Measurements from ENCODE around the gene GLIS1.

Gene GLIS1

DNA sequence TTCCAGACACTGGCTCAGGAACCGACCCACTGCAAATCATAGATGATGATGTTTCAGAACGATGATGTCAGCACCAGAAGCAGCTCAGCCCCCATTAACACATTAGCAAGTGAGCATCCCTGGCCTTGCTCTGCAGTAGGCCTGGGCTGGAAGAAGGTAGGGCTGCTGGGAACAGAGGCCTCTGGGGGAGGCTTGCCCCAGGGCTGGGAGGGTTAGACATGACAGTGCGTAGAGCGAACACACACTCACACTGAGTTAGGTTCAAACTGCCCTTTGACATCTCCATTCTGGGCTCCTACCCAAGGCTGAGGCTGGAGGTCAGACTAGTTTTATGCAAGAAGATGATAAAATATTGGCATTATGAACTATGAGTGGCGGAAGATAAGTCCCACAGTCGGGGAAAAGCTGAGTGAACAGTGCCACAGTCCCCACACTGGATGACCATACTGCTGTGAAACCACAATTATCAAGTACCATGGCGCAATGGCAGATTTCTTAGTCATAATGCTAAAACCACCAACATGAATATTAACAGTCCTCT is 188.7 kb downstream of the GLIS1 start:
- DNase-seq (ENCODE audit: low read depth in 1 of 2, low spot score in 1 of 2), result no peak

DNA sequence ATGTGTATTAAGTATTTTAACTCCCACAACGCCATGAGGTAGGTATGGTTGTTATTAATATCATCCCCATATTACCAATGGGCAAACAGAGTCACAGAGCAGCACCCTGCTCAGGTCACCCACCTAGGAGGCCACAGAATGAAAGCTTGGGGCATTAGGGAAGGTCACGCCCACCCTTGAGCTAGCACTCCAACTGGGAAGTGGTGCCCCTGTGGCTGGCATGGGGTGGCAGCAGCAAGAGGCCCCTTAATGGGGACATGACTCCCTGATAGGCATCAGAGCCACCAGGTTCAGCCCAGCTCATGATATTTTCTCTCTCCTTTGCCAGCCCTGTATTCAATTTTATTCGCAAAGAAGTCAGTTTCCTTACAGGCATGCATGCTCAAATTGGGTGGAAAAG is 189.2 kb downstream of the GLIS1 start:
- DNase-seq (ENCODE audit: low read depth in 1 of 2, low spot score in 1 of 2), result no peak

DNA sequence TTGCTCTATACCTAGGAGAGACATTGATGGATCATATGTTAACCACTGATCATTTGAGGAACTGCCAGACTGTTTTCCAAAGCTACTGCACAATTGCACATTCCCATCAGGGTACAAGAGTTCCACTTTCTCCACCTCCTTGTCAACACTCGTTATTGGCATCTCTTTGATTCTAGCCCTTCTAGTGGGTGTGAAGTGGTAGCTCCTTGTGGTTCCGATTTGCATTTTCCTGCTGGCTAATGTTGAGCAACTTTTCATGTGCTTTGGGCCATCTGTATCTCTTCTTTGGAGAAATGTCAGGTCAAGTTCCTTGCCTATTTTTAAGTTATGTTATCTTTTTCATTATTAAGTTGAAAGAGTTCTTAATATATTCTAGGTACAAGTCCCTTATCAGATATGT is 189.7 kb downstream of the GLIS1 start:
- no peak for DNase-seq (ENCODE audit: low read depth in 1 of 2, low spot score in 1 of 2)

DNA sequence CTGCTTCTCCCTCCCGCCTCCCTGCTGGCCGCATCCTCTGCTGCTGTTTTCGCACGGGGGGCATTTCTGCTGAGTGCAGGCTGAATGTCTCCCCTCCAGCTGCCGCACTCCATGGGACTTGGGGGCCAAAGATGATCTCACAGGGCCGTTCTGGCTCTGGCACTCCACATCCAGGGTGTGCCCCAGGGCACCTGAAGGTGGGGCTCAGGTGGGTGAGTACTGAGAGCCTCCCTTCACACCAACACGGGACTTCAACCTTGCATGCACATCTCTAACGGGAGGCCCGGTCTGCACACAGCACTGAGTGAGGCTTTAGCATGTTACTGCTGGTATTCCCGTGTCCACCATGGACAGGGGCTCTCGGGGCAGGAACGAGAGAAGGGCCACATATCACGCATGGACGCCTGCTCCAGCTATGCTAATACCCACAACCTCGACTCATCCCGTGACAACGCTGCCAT is 190.9 kb downstream of the GLIS1 start:
- DNase-seq (ENCODE audit: low read depth in 1 of 2, low spot score in 1 of 2), result no peak

DNA sequence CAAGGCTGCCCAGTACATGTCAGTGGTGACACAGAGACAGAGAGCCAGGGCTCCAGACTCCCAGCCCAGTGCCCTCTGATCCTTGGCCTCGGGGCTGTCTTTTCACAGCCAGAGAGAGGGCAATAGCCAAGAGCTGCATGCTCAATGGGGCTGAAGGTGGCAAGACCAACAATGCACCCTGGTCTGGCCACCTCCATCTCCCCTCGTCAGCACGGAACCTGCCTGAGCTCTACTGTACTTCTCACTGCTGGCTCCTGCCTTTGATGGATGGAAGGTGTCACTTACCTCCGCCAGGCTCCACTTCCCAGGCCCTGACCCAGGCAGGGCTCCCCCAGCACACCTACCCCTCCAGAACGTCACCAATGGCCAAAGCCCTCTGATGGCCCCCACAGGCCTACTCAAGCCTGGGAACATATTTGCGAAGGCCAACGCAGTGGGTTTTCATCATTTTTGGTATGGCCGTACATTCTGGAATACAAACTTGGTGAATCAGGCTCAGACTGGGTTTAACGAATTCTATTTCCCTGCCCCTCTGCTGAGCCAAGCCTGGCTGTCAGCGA is 191.7 kb downstream of the GLIS1 start:
- no peak for DNase-seq (ENCODE audit: low read depth in 1 of 2, low spot score in 1 of 2)

DNA sequence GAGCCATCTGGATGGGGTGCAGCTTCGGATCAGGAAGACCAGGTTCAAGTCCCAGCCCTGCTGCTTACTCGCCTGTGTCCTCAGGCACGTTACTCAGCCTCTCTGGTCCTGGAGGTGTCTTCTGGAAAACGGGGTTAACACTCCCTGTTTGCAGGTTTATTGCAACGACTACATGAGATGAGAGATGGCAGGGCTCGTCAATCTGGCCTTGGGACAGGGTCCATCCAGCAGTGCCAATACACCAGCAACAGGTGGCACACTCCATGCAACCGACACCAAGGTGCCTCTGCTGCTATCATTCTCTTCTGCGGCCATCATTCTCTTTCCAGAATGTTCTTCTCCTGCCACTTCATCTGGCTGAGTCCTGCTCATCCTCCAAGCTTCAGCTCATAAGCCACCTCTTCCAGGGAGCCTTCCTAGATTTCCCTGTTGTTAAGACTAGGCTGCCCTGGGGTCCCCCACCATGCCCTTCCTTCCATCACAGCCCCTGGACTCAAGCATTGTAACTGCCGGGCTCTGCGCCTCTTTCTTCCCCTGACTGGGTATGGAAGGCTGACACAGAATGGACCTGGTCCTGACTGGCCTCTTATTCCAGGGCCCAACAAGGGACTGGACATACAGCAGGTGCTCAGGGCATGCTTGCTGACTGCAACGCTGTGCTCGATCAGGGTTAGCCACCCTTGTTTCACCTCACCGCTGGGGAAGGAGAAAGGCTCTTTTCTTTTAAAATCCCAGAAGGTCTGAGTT is 192.4 kb downstream of the GLIS1 start:
- no peak for DNase-seq (ENCODE audit: low read depth in 1 of 2, low spot score in 1 of 2)

DNA sequence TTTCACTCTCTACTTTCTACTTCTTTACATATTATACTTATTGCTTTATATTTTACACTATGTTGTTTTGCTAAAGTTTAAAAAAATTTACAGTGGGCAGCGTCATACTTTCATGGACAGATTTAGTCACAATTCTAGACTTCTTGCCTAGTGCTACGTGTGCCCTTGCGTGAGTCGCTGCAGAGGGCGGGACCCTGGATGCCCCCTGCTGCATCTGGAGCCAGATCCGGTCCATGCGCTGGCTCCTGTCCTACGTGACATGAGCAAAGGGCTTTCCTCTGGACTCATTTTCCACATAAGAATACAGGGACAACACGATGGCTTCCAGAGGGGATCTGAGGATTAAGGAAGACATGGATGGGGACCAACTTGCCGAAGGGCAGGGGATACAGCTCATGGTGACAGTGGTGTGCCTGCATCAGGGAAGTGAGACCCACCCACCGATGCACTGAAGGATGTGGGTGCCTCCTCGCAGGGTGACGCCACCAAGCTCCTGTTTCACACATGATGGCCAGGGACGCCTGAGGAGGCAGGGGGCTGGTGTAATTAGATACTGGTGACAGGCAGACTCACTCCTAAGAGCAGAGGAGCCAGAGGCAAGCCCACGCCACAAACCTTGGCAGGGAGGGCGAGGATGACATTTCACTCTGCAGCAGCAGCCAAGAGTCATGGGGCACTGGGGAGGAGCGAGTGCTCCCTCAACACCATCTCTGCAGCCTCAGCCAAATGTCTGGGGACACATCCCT is 193.1 kb downstream of the GLIS1 start:
- no peak for DNase-seq (ENCODE audit: low read depth in 1 of 2, low spot score in 1 of 2)

DNA sequence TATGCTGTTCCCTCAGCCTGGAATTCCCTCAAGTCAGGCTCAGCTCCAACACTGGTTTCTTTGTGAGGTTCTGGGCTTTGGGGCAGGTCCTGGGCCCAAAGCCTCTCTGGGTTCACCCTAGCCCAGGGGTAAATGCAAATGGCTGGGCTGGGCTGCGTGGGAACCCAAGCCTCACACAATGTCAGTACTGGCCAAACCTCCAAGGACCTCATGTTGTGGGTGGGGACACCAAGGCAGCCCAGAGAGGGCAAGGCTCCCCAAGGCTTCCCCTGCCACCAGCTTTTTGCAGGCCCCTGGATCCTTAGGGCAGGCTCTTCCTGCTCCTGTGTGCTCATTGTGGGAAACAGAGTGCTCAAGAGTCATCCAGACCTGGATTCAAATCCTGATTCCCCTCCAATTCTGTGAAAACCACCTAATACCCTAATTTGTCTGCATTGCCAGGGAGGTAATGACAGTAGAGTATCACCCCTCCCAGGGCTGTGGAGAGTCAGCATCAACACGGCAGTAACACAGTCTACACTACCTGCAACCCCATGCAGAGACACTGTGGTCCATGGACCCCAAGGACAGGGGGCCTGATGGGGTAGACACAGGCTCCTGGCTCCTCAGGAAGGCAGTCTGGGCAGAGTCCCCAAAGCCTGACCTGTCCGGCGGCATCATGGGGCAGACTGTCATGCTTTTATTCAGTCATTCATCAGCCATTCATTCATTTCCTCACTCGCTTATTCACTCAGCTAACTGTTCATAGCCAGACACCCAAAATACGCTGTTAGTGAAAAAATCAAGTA is 194.0 kb downstream of the GLIS1 start:
- no peak for DNase-seq (ENCODE audit: low read depth in 1 of 2, low spot score in 1 of 2)

DNA sequence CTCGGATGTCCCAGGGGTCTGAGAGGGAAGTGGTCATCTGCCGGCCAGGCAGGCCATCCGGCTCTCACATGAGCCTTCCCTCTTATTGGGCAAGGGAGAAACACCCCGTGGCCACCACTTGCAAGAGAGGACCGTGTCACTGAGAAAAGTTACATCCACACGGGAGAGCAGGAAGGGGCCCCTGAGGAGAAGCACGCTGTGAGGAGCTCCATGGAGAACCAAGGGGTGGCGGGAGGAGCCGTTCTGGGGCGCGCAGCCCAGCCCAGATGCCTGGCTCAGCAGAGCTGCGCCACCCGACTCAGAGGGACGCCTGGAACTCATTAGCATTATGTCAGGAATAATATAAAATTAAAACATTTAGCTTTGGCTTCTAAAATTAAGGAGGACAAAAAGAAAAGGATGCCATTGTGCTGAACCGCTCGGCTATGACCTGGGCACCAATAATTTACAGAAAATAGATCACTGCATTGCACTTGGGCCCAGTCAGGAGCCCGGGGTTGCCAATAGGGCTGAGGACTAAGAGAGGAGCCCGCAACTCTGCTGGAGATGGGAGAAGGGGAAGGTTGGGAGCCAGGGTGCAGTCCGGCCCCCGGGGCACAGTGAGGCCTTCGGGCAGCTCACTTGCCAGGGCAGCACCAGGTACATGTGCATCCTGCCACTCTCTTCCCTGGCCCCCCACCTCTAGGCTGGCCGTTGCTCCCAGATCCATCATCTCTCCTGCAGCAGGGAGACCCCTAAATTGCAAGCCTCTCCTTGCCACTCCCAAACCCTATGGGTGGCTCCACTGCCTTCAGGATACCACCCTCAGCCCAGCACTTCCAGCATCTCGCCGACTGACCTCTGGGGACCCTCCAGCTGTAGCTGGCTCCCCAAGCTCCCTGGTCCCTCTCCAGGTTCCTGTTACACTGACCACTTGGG is 194.9 kb downstream of the GLIS1 start:
- no peak for DNase-seq (ENCODE audit: low read depth in 1 of 2, low spot score in 1 of 2)

DNA sequence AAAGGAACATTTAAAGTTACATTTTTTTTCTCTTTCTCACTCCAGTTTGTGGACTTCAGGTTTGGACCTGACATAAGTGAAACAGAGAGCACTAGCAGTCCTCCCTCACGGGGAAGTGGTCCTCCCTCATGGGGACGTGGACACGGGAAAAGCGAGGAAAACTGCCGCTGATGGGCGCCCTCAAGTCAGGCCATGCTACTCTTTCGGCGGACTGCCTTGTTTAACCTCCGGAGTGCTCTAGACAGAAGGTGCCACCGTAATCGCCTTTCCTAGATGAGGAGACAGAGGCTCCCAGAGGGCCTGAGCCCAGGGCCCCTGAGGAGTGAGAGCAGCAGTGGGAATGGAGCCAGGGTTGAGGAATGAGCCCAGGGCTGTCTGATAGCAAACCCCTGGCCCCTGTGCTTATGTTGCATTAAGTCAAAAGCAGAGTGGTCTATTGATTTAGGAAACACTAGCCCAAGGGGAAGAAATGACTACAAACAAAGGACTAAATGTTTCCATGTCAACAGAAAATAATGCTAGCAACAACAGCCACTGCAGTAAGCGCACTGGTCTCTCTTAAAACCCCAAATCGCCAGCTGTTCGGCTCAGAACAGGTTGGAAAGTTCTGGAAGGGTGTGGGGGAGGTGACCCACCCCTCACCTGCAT is 195.7 kb downstream of the GLIS1 start:
- no peak for DNase-seq (ENCODE audit: low read depth in 1 of 2, low spot score in 1 of 2)

DNA sequence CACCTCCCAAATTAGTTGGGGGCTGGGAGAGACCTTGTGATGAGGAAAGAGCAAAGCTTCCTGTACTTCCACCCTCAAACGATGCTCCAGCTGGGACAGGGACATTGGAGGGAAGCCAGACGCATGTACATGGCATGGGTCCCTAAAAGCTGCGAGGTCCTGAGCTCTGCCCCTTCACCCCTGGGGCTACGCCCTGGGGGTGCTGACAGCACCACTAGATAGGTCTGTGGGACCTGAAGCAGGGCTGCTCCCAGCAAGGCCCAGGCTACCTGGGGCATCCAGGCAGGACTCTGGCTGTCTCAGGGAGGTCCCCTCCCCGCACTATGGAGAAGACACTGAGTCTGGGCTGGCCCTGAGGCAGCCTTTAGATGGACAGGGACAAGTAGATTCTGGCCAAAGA is 196.4 kb downstream of the GLIS1 start:
- no peak for DNase-seq (ENCODE audit: low read depth in 1 of 2, low spot score in 1 of 2)

DNA sequence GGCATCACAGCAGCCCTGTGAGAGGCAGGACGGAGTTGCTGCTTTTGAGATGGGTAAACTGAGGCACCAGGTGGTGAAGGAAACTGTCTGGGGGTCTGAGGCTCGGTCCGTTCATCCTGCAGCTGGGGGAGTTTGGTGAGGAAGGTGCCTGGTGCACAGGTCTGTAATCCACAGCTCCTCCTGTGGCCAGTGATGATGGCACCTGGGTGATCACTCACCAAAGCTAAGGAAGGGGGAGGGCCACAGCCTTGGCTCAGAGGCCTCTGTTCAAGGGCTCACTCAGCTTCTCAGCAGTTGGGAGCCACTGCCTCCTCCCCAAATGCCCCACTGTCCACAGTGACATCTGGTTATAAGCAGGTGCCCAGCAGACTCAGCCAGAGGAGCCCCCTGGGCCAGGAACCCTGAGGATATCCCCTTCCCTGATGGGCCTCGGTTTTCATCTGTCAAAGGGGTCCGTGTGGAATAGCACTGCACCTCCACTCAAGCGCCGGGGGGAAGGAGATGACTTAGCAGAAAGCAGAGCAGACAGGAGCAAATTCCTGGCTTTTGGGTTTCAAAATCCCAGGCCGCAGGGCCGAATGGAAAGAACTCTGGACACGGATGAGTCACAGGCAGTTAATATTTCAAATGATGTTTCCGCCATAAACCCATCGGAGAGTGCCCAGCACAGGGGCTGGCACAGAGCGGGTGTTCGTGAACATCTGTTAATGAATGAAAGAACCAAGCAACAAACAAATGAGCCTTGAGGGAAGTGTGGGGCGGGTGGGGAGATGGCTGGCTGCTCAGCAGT is 197.0 kb downstream of the GLIS1 start:
- no peak for DNase-seq (ENCODE audit: low read depth in 1 of 2, low spot score in 1 of 2)

DNA sequence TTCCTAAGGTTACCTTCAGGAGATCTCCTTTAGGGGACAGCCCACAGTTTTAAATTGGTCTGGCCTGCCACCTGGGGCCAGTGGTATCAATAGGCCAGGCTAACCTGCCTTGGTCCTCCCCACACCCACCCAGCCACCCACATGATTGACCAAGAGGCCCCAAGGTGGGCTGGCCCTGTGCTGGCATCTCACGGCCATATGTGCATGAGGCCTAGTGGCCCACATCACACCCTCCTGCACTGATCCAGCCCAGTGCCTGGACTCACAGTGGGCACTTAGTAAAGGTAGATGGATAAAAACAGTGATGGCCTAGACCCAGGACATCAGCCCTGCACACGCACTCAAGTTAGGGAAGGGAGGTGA is 197.7 kb downstream of the GLIS1 start:
- no peak for DNase-seq (ENCODE audit: low read depth in 1 of 2, low spot score in 1 of 2)

DNA sequence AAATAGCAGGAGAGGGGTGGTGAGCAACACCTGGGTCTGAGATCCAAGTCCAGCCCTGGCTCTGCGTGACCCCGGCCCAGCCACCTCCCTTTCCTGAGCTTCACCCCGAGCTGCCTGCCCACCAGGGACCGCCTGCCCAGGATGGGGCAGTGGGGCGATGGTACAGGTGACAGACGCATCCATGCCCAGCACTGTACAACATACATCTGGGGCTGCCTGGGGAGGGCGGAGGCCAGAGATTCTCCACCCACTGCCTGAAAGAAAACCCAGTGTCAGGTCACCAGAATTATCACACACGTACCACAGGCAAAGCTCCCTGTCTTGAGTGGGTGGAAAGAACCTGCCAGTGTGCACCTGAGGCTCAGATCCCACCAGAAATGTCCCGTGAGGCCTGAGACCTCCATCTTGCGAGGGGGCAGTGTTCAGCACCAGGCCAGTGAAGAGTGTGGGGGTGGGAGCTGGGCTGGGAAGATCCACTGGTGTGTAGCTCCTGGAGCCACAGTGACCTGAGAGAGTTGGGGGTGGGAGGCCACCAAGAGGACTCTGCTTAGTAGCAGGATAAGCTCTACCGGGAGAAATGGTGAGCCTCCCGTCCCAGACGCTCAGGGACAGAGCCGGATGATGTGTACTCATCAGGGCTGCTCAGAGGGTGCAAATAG is 198.2 kb downstream of the GLIS1 start:
- no peak for DNase-seq (ENCODE audit: low read depth in 1 of 2, low spot score in 1 of 2)

DNA sequence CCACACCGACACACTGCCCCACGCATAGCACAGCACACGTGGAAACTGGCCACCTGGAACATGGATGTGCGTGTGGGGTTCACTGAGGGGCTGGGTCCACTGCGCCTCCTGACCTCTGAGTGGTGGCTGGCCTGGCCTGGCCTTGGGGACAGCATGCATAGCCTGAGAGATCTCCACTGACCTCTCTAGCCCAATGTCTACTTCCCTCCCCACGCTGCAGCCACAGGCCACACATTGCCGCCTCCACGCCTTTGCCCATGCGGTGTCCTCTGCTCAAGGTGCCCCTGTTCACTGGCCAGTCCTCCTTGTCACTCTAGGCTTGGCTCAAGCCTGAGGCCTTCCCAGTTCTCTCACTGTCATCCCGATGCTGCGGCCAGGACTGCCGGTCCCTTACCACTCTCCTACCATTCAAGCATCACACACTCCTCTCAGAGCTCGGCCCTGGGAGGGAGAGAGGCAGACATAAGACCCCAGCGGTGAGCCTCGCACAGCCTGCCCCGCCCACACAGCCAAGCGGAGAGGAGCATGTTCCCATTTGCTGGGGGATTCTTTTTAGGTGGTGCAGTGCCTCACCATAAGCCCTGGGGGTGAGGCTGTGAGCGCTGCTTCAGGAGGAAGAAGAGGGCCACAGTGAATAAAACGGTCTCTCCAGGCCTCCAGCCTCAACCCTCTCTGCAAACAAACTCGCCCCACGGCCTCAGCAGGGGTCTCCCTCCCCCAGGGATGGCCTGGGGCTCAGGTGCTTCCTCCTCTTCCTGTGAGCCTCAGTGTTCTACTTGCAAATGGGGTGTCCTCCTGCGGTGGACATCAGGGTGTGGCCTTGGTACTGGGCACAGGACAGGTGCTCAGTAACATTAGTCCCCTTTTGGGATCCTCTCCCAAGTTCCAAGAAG is 199.0 kb downstream of the GLIS1 start:
- no peak for DNase-seq (ENCODE audit: low read depth in 1 of 2, low spot score in 1 of 2)

DNA sequence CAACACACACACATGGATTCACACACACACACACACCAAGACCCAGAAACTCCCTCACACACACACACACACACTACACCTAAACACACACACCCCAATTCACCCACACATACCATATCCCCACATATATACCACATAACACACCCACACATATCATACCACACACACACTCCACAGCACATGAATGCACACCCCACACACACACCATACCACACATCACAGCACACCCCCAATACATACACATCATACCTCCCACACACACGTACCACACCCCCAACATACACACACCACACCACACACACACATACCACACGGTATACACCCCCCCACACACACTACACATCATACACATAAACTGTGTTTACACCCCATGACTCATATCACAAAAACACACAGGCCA is 199.7 kb downstream of the GLIS1 start:
- DNase-seq (ENCODE audit: low read depth in 1 of 2, low spot score in 1 of 2), result no peak

DNA sequence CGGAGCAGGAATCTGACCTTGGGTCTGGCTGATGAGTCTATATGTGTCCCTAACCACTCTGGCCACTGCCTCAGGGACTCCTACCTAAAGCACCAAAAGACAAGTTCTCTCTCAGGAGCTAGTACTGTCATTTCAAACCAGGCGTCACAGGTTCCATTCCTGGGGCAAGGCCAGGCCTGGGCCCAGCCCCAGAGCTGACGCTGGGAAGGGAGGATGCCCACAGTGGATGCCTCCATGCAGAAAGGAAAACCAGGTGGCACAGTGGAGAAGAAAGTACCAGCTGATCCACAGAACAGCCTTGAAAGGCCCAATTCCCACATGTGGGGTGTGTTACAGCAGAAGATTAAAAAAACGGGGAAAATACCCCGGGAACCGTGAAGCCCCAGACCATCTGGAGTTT is 202.4 kb downstream of the GLIS1 start:
- DNase-seq (ENCODE audit: low read depth in 1 of 2, low spot score in 1 of 2), result no peak

DNA sequence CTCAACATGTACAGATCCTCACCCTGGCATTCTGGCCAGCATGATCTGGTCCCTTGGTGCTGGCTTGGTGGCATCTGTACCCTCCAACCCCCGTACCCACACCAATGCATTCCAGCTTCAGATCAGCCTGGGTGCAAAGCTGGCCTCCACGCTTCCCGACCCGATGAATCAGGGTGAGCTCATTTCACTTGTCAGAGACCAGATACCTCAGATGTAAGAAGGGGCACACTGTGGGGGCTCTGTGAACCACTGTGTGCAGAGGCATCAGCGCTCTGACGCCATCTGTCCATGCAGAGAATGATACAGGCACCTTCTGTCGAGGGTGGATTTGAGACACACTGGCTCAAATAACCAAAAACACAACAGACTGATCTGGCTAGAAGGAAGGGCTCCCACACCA is 203.1 kb downstream of the GLIS1 start:
- DNase-seq (ENCODE audit: low read depth in 1 of 2, low spot score in 1 of 2), result no peak

Measured in activated CD4-positive, alpha-beta T cell treated with anti-CD3 and anti-CD28 coated beads, Interleukin-2, amount 50 U/mL, for 24 hours (primary cell).